ENCODE results near the gene KCNH5. TPM values are rescaled to one million over a fixed set of nuclear protein-coding genes. Genes with fewer than 3 reads are reported as not detected.

The KCNH5 gene
- total RNA-seq, 4 donors from 2014 or later = under 0.01 TPM; not detected in 3

- TF ChIP-seq POLR2A (IDR thresholded peaks at IDR 0.05) (no peak), POLR2AphosphoS5 (IDR thresholded peaks at IDR 0.05) (no peak), EP300 (IDR thresholded peaks at IDR 0.05; ENCODE audit: low read depth) (no peak)
- TF ChIP-seq, protein P1, sequence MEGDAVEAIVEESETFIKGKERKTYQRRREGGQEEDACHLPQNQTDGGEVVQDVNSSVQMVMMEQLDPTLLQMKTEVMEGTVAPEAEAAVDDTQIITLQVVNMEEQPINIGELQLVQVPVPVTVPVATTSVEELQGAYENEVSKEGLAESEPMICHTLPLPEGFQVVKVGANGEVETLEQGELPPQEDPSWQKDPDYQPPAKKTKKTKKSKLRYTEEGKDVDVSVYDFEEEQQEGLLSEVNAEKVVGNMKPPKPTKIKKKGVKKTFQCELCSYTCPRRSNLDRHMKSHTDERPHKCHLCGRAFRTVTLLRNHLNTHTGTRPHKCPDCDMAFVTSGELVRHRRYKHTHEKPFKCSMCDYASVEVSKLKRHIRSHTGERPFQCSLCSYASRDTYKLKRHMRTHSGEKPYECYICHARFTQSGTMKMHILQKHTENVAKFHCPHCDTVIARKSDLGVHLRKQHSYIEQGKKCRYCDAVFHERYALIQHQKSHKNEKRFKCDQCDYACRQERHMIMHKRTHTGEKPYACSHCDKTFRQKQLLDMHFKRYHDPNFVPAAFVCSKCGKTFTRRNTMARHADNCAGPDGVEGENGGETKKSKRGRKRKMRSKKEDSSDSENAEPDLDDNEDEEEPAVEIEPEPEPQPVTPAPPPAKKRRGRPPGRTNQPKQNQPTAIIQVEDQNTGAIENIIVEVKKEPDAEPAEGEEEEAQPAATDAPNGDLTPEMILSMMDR (IDR thresholded peaks at IDR 0.05) = no peak
- in situ Hi-C loops (cut with MboI; ENCODE audit: low pct_ligation_motif_present in 1 of 4, low pct_unique_long_range_greater_than_20kb in 1 of 4, low sequenced_read_pairs in 3 of 4) = no loop called here
Observed at GRCh38 chr14:62980693-62981092, 64.6 kb downstream of the KCNH5 start.

GRCh38 chr14:62957562-62957961 is 87.7 kb downstream of the KCNH5 start:
- no peak overlapping the region for H3K4me3 ChIP-seq
- intact Hi-C loops (cut with DNase I; ENCODE audit: low total_unique reads) = no loop called here
- DNase-seq = no peak
- 93% methylated on average over 1 of the region's 1 CpG; no CpG with 5 or more reads in 1 of the 2 donors for WGBS, 2 donors (ENCODE audit: low coverage in 1 of 2)
- no peaks in the 10 kb centered on the region for H3K27me3 ChIP-seq
- no peaks in the 10 kb centered on the region for H3K4me1 ChIP-seq
- TF ChIP-seq POLR2A (IDR thresholded peaks at IDR 0.05) = no peak
- TF ChIP-seq, protein P1 (IDR thresholded peaks at IDR 0.05) = no peak
- H3K36me3 ChIP-seq = no peaks in the 10 kb centered on the region
- H3K9me3 ChIP-seq = no peaks in the 10 kb centered on the region
- H3K27ac ChIP-seq = no peak overlapping the region
- in situ Hi-C loops (cut with MboI; ENCODE audit: low pct_ligation_motif_present in 1 of 4, low pct_unique_long_range_greater_than_20kb in 1 of 4, low sequenced_read_pairs in 3 of 4) = no loop called here

More at GRCh38 chr14:62980693-62981092, 64.6 kb downstream of the KCNH5 start:
- intact Hi-C loops (cut with DNase I; ENCODE audit: low total_unique reads) = no loop called here
- Histone ChIP-seq H3K27ac (no peak overlapping the region), H3K27me3 (no peaks in the 10 kb centered on the region), H3K4me3 (no peak overlapping the region), H3K9me3 (no peaks in the 10 kb centered on the region), H3K36me3 (no peaks in the 10 kb centered on the region), H3K4me1 (no peaks in the 10 kb centered on the region)
- no peak for DNase-seq
- 74 to 77% methylated on average over 7 of the region's 7 CpGs for WGBS, 2 donors (ENCODE audit: low coverage in 1 of 2)

GRCh38 chr14:62956413-62956812 is 88.8 kb downstream of the KCNH5 start:
- H3K27ac ChIP-seq = no peak overlapping the region
- H3K27me3 ChIP-seq = no peaks in the 10 kb centered on the region
- intact Hi-C loops (cut with DNase I; ENCODE audit: low total_unique reads) = no loop called here
- H3K9me3 ChIP-seq = no peaks in the 10 kb centered on the region
- no peaks in the 10 kb centered on the region for H3K4me1 ChIP-seq
- 64 to 68% methylated on average over 2 of the region's 2 CpGs for WGBS, 2 donors (ENCODE audit: low coverage in 1 of 2)
- DNase-seq = no peak
- in situ Hi-C loops (cut with MboI; ENCODE audit: low pct_ligation_motif_present in 1 of 4, low pct_unique_long_range_greater_than_20kb in 1 of 4, low sequenced_read_pairs in 3 of 4) = no loop called here
- H3K4me3 ChIP-seq = no peak overlapping the region
- no peaks in the 10 kb centered on the region for H3K36me3 ChIP-seq
- no peak for TF ChIP-seq EP300 (IDR thresholded peaks at IDR 0.05; ENCODE audit: low read depth)
- TF ChIP-seq POLR2AphosphoS5 (IDR thresholded peaks at IDR 0.05) = no peak
- TF ChIP-seq POLR2A (IDR thresholded peaks at IDR 0.05) = no peak
- TF ChIP-seq, protein P1 (IDR thresholded peaks at IDR 0.05) = no peak

GRCh38 chr14:62954165-62954564 is 91.1 kb downstream of the KCNH5 start:
- Histone ChIP-seq H3K36me3 (no peaks in the 10 kb centered on the region), H3K4me1 (no peaks in the 10 kb centered on the region), H3K27me3 (no peaks in the 10 kb centered on the region), H3K4me3 (no peak overlapping the region), H3K9me3 (no peaks in the 10 kb centered on the region), H3K27ac (no peak overlapping the region)
- no peak for TF ChIP-seq POLR2AphosphoS5 (IDR thresholded peaks at IDR 0.05)
- no peak for TF ChIP-seq EP300 (IDR thresholded peaks at IDR 0.05; ENCODE audit: low read depth)
- TF ChIP-seq, protein P1 (IDR thresholded peaks at IDR 0.05) = no peak
- no peak for TF ChIP-seq POLR2A (IDR thresholded peaks at IDR 0.05)
- in situ Hi-C loops (cut with MboI; ENCODE audit: low pct_ligation_motif_present in 1 of 4, low pct_unique_long_range_greater_than_20kb in 1 of 4, low sequenced_read_pairs in 3 of 4) (no loop called here), intact Hi-C loops (cut with DNase I; ENCODE audit: low total_unique reads) (no loop called here)
- no peak for DNase-seq
- WGBS, 2 donors (ENCODE audit: low coverage in 1 of 2) = 51 to 72% methylated on average over 2 of the region's 2 CpGs
